Esophagus squamous epithelium (tissue), 4 donors: ENCODE results near the gene RABGAP1L.

Experiments
- POLR2A ChIP-seq, 4 donors: fragments of 450-650 bp; IDR thresholded peaks; one replicate each; pipeline ENCODE4 v1.6.1; 2017; ENCODE audit warnings: antibody characterized with exemption in 4 of 4, mild to moderate bottlenecking in 4 of 4, moderate library complexity in 3 of 4
- TF ChIP-seq, protein P1 (sequence below), 6 experiments: fragments of 450-650 bp in 4 of 6; fragments of 200-600 bp in 2 of 6; sonication (generic) in 2 of 6; IDR thresholded peaks; one replicate each; pipeline ENCODE4 v1.5.1; 2016 to 2019; ENCODE audit warnings: antibody characterized with exemption in 6 of 6, mild to moderate bottlenecking in 4 of 6, moderate library complexity in 4 of 6

DNA sequence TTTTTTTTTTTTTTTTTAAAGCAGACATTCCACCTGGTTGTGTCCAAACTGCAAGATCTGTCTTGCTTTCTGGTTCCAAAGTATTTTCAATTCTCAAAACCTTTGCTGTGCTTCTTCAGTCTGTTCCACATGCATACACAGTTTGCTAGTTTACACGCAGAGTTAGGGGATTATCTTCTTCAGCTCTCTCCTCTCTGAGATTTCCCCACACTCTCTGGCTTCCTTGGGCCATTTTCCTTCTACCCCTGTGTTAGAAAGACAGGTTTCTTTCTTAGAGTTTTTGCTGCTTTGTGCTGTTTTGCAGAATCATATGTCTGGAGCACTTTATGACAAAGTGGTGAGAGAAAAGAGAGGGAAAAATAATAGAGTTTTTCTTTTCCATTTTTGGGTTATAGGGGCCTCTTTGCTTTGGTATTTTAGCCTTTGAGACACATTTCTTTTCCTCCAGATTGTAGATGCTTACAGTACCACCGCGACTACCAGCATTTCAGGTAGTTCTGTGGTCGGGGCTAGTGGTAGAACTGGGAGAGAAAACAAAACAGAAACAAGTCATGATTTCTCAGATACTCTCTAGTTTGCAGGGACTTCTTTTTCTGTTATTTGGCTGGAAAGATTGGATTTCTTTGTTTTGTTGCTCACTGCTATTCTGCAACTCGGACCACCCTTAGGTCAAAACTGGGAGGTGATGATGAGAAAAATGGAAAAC, 66.3 kb downstream of the RABGAP1L start:
- TF ChIP-seq, protein P1, sequence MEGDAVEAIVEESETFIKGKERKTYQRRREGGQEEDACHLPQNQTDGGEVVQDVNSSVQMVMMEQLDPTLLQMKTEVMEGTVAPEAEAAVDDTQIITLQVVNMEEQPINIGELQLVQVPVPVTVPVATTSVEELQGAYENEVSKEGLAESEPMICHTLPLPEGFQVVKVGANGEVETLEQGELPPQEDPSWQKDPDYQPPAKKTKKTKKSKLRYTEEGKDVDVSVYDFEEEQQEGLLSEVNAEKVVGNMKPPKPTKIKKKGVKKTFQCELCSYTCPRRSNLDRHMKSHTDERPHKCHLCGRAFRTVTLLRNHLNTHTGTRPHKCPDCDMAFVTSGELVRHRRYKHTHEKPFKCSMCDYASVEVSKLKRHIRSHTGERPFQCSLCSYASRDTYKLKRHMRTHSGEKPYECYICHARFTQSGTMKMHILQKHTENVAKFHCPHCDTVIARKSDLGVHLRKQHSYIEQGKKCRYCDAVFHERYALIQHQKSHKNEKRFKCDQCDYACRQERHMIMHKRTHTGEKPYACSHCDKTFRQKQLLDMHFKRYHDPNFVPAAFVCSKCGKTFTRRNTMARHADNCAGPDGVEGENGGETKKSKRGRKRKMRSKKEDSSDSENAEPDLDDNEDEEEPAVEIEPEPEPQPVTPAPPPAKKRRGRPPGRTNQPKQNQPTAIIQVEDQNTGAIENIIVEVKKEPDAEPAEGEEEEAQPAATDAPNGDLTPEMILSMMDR (IDR thresholded peaks at IDR 0.05) = no peak
- TF ChIP-seq POLR2A (IDR thresholded peaks at IDR 0.05) = no peak
